Adrenal gland (tissue), 12 donors: ENCODE data around the gene TINAGL1. TPM values are rescaled to one million over a fixed set of nuclear protein-coding genes. Genes with fewer than 3 reads are reported as not detected.

Source experiments
- DNase-seq, 7 donors: peaks; one replicate each; pipeline ENCODE4 v3.0.0-alpha.2; 2019 to 2020
- H3K27ac ChIP-seq, 5 donors: fragments of 200-600 bp; sonication (generic) in 4 of 5; 1 replicate in 3 of 5; 2 replicates in 2 of 5; pipeline versions ENCODE4 v1.5.1 to v1.8.0; 2016 to 2020; ENCODE audit warnings: mild to moderate bottlenecking in 1 of 5
- H3K27me3 ChIP-seq: fragments of 200-600 bp; 2 replicates; pipeline ENCODE4 v1.8.0; 2021
- H3K36me3 ChIP-seq, 2 donors: fragments of 200-600 bp; replicated peaks in 1 of 2; 1 replicate in 1 of 2; 2 replicates in 1 of 2; pipeline versions ENCODE4 v1.5.1 to v1.8.0; 2018 to 2022
- H3K4me1 ChIP-seq, 2 donors: fragments of 200-600 bp; replicated peaks in 1 of 2; 1 replicate in 1 of 2; 2 replicates in 1 of 2; pipeline versions ENCODE4 v1.5.1 to v1.8.0; 2018 to 2021
- H3K4me3 ChIP-seq, 4 donors: fragments of 200-600 bp; sonication (generic) in 3 of 4; one replicate each; pipeline ENCODE4 v1.5.1; 2016 to 2018
- H3K9me3 ChIP-seq, 3 donors: fragments of 200-600 bp; sonication (generic) in 1 of 3; replicated peaks in 1 of 3; 1 replicate in 2 of 3; 2 replicates in 1 of 3; pipeline versions ENCODE4 v1.5.1 to v1.8.0; 2016 to 2021
- POLR2A ChIP-seq, 2 donors: fragments of 450-650 bp; IDR thresholded peaks; one replicate each; pipeline ENCODE4 v1.6.1; 2017; ENCODE audit warnings: antibody characterized with exemption in 2 of 2, mild to moderate bottlenecking in 2 of 2, moderate library complexity in 1 of 2
- WGBS, 4 donors: extraction: QIAGEN DNeasy Blood & Tissue Kit in 2 of 4; methylation state at CpG; one replicate each; pipeline versions ENCODE4 v1.1.5 to v1.1.7; 2013 to 2017; 5-methylcytosine and 5-hydroxymethylcytosine counted together
- intact Hi-C, 2 donors: fragments of 100-400 bp; cut with DNase I; formaldehyde crosslinking; loops; one replicate each; pipeline versions ENCODE4 v1.14.1 to v1.15.0; 2022 to 2023
- polyA plus RNA-seq, 3 donors: library from polyadenylated mRNA; stranded (reverse); fragments of 200-250 nt in 2 of 3; fragments of 350-450 nt in 1 of 3; fragmentation: Illumina TruSeq in 1 of 3; extraction: RNeasy Lipid Tissue Mini Kit (QIAGEN cat#74804) in 1 of 3; gene quantifications; one replicate each; pipeline ENCODE4 v1.2.3, GENCODE V29; 2013 to 2014
- total RNA-seq, 9 donors: library from RNA; depleted of rRNA in 4 of 9; stranded (reverse); fragments of >200 nt in 4 of 9; fragments of 120-200 nt in 1 of 9; fragmentation: NEBNext Ultra II Directional in 1 of 9; extraction: Animal tissue kit (Norgen Biotek cat#: 25700) in 1 of 9; gene quantifications; one replicate each; pipeline versions ENCODE4 v1.1.0 to v1.2.4, GENCODE V29; 2013 to 2023
- TF ChIP-seq, protein P1 (sequence below), 6 experiments: fragments of 450-650 bp in 4 of 6; fragments of 200-600 bp in 2 of 6; sonication (generic) in 1 of 6; IDR thresholded peaks; 1 replicate in 5 of 6; 2 replicates in 1 of 6; pipeline versions ENCODE4 v1.5.1 to v1.8.0; 2016 to 2021; ENCODE audit warnings: antibody characterized with exemption in 6 of 6, mild to moderate bottlenecking in 2 of 6, moderate library complexity in 1 of 6
- donor health status: healthy with polysubstance abuse.
- donor health status: Bipolar disorder and iron deficiency.
- donor health status: DM: yes; HTN: yes; CAD: no.
- donor health status: DM: no; HTN: no; CAD: no.
- donor health status: DM: no; HTN: no; CAD: no.
- donor health status: DM: yes; HTN: yes; CAD: no.

TINAGL1 gene
- total and polyA plus RNA-seq, 12 donors = 22.7 to 294 (median 89.9) TPM

DNA sequence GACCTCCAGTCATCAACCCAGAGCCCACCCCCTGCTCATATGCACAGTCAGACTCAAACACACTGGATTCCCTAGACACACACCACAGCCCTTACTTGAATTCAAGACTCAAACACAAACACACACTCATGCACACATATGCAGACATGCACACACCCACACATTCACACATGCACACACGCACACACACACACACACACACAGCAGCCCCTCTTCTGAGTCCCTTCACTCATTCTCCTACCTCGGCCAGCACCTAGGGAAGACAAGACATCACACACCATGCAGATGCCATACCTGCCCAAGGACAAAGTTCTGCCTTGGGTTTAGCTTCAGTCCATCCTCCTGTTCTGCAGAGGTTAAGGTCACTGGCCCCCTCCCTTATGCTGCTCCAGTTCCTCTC lies 39.6 kb downstream of the TINAGL1 start:
- WGBS, 4 donors = 67 to 89% (median 78%) methylated on average over 2 of the region's 2 CpGs
- peak in 1 of 7 donors; percentile 8 for DNase-seq
- intact Hi-C loops = no loop called here
- no peak overlapping the region for H3K27ac ChIP-seq
- TF ChIP-seq, protein P1, sequence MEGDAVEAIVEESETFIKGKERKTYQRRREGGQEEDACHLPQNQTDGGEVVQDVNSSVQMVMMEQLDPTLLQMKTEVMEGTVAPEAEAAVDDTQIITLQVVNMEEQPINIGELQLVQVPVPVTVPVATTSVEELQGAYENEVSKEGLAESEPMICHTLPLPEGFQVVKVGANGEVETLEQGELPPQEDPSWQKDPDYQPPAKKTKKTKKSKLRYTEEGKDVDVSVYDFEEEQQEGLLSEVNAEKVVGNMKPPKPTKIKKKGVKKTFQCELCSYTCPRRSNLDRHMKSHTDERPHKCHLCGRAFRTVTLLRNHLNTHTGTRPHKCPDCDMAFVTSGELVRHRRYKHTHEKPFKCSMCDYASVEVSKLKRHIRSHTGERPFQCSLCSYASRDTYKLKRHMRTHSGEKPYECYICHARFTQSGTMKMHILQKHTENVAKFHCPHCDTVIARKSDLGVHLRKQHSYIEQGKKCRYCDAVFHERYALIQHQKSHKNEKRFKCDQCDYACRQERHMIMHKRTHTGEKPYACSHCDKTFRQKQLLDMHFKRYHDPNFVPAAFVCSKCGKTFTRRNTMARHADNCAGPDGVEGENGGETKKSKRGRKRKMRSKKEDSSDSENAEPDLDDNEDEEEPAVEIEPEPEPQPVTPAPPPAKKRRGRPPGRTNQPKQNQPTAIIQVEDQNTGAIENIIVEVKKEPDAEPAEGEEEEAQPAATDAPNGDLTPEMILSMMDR (IDR thresholded peaks at IDR 0.05) = no peak
- TF ChIP-seq POLR2A (IDR thresholded peaks at IDR 0.05) = no peak
- no peaks in the 10 kb centered on the region for H3K9me3 ChIP-seq
- H3K27me3 ChIP-seq = peaks cover 8% of the 10 kb centered on the region
- H3K36me3 ChIP-seq = no peaks in the 10 kb centered on the region
- H3K4me3 ChIP-seq = no peak overlapping the region
- peaks cover 8 to 13% of the 10 kb centered on the region in 2 donors for H3K4me1 ChIP-seq

DNA sequence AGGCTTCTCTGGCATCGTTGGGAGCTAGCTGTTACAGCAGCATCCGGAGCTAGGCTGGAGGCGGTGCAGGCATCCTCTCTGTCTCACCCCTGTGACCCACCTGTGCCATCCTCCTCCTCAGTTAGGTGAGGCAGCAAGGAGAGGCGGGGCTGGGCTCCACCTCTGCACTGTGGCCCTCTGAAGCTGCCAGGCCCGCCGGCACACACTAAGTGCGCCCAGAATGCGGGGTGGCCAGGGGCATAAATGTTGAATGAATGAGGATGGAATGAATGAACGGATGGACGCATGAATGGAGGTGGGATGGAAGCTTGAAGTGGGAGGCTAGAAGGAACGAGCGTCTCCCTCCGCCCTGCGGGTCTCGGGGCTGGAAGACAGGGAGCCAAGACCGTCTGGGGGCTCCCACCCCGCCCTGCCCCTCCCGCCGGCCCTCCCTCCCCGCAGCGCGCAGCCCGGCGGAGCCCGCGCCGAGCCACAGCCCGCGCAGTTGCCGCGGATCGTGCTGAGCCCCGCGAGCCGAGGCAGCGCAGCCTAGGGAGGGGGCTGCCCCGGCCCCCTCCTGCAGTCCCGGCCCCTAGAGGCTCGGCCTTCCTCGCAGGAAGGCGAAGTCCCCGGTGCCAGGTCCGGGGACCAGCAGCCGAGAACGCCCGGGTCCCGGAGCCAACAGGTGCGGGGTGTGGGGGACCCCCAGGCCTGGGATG lies 41.1 kb downstream of the TINAGL1 start, which contains the start of gene HCRTR1:
Gene HCRTR1 (plus strand): TSS at position 472 of the 698 bp plus-strand sequence. CDS start 1,504 bp downstream, outside the sequence.
- intact Hi-C loops = no loop called here
- Histone ChIP-seq H3K27ac (no peak within 1 kb of the TSS), H3K4me3 (peak within 1 kb of the TSS in 2 of 4 donors; percentile 20 to 55), H3K9me3 (no peaks in the 10 kb centered on the region), H3K36me3 (no peaks in the 10 kb centered on the region), H3K27me3 (peaks cover 8% of the 10 kb centered on the region), H3K4me1 (peaks cover 8 to 13% of the 10 kb centered on the region in 2 donors)
- peak in 1 of 7 donors; percentile 9 for DNase-seq
- WGBS, 4 donors = 10 to 29% (median 14%) methylated on average over 9 to 48 of the region's 48 CpGs
- TF ChIP-seq POLR2A (IDR thresholded peaks at IDR 0.05) = no peak
- TF ChIP-seq, protein P1 (IDR thresholded peaks at IDR 0.05) = no peak

DNA sequence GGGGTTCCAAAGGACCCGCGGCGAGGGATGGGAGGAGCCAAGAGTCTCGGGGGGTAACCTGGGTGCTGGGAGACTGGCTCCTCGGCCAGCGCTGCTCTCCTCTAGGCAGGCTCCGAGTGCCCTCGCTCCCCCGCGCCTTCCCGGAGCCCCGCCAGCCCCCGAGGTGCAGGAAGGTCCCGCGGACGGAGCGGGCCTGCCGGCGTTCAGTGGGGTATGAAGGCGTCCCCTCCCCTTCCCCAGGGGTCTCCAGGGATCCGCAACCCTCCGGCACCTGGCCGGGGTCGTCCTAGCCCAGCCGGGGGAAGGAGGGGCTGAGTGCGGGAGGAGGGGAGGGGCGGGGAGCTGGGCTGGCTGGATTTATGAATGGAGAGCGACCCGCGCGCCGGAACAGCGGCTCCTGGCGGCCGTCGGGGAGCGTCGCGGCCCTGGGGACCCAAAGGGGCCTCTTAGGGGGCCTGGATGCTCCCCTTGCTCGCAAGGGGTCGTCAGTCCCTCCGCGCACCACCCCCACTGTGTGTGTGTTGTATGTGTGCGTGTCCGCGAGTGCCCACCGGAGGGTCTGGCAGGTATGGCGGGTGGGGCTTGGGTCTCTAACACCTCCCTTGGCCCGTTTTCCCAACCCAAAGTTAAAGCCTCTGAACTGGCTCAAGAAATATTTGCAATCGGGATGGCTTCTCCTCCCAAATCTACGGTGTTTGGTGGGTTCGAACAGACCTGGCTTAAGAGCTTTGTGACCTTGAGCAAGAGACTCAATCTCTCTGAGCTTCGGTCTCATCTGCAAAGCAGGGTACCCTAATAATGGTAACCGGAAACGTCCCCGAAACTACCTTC lies 41.8 kb downstream of the TINAGL1 start:
- peak in 4 of 7 donors; percentile 15 to 50 (median 41) for DNase-seq
- Histone ChIP-seq H3K9me3 (no peaks in the 10 kb centered on the region), H3K4me3 (peak overlapping the region in 2 of 4 donors; percentile 20 to 55), H3K27me3 (peaks cover 8% of the 10 kb centered on the region), H3K27ac (no peak overlapping the region), H3K4me1 (peaks cover 8 to 13% of the 10 kb centered on the region in 2 donors), H3K36me3 (no peaks in the 10 kb centered on the region)
- no peak for TF ChIP-seq POLR2A (IDR thresholded peaks at IDR 0.05)
- TF ChIP-seq, protein P1 (IDR thresholded peaks at IDR 0.05) = peak; percentile 38 to 76 (median 64)
- intact Hi-C loops = no loop called here
- 12 to 53% (median 13%) methylated on average over 11 to 52 of the region's 56 CpGs for WGBS, 4 donors
